Endothelial cell of umbilical vein (primary cell): ENCODE results near the gene MIER1. TPM values are rescaled to one million over a fixed set of nuclear protein-coding genes. Genes with fewer than 3 reads are reported as not detected.

Source experiments
- BruUV-seq: library from RNA; stranded (reverse); fragments of 400-500 nt; replicated peaks from 2 replicates; lab custom pipeline; 2021; lab: Mats Ljungman, UMichigan
- CTCF ChIA-PET: fragments of 300-600, 350-600 bp; sonication (Branson Sonifier 250); formaldehyde crosslinking; loops from one replicate; lab custom pipeline; 2021; ENCODE audit warnings: antibody characterized with exemption, inconsistent platforms; lab: Charles Lee
- POLR2A ChIA-PET: fragments of 300-600, 350-600 bp; sonication (Branson Sonifier 250); formaldehyde crosslinking; loops from one replicate; lab custom pipeline; 2021; ENCODE audit warnings: antibody characterized with exemption, inconsistent platforms; lab: Charles Lee
- DNase-seq: peaks from one replicate; pipeline ENCODE4 v3.0.0-alpha.2; 2011; ENCODE audit warnings: low read depth, low spot score
- FAIRE-seq: peaks from 2 replicates; lab custom pipeline; 2011; peaks lifted over from hg19 to GRCh38; lab: Jason Lieb, UNC
- H2AFZ ChIP-seq: 2 replicates; pipeline ENCODE4 v1.6.0; 2012; ENCODE audit warnings: low read depth, low read length, control low read depth, inconsistent platforms
- H3K27ac ChIP-seq: 2 replicates; pipeline ENCODE4 v1.5.1; 2011; ENCODE audit warnings: low read depth, mild to moderate bottlenecking, control low read depth, low read length, moderate library complexity; ENCODE audit not compliant: insufficient read depth
- H3K27me3 ChIP-seq, 2 experiments: 2 replicates each; pipeline versions ENCODE4 v1.6.0 to v1.6.1; 2011; ENCODE audit warnings: low read length in 2 of 2, mixed read lengths in 1 of 2; ENCODE audit not compliant: control insufficient read depth in 2 of 2, insufficient read depth in 2 of 2
- H3K36me3 ChIP-seq, 2 experiments: 2 replicates in 1 of 2; 3 replicates in 1 of 2; pipeline ENCODE4 v1.5.1; 2011; ENCODE audit warnings: low read length in 2 of 2, mild to moderate bottlenecking in 1 of 2, moderate library complexity in 1 of 2; ENCODE audit not compliant: control insufficient read depth in 2 of 2, insufficient read depth in 2 of 2; ENCODE audit errors: extremely low read depth in 1 of 2
- H3K4me1 ChIP-seq: 3 replicates; pipeline ENCODE4 v1.5.1; 2011; ENCODE audit warnings: mild to moderate bottlenecking, low read length; ENCODE audit not compliant: control insufficient read depth, insufficient read depth; ENCODE audit errors: extremely low read depth
- H3K4me2 ChIP-seq: 2 replicates; pipeline ENCODE4 v1.6.1; 2011; ENCODE audit warnings: low read length, control low read depth, mixed read lengths; ENCODE audit not compliant: insufficient read depth
- H3K4me3 ChIP-seq, 3 experiments: fragments of 200-600 bp in 1 of 3; sonication (generic), shearing (Covaris generic) in 1 of 3; replicated peaks in 1 of 3; 2 replicates each; pipeline ENCODE4 v1.5.1; 2011 to 2016; ENCODE audit warnings: control low read depth in 3 of 3, low read length in 3 of 3, mild to moderate bottlenecking in 2 of 3, inconsistent platforms in 1 of 3, low read depth in 1 of 3, moderate library complexity in 1 of 3; ENCODE audit not compliant: insufficient read depth in 1 of 3
- H3K79me2 ChIP-seq: 2 replicates; pipeline ENCODE4 v1.6.0; 2012; ENCODE audit warnings: low read length, inconsistent platforms; ENCODE audit not compliant: control insufficient read depth, insufficient read depth
- H3K9ac ChIP-seq: replicated peaks from 2 replicates; pipeline ENCODE3; 2011; ENCODE audit warnings: low read length, control low read depth; ENCODE audit not compliant: insufficient read depth; ENCODE audit errors: extremely low read depth
- H3K9me1 ChIP-seq: replicated peaks from 3 replicates; pipeline ENCODE4 v1.6.0; 2011; ENCODE audit warnings: mild to moderate bottlenecking, low read length; ENCODE audit not compliant: control insufficient read depth, insufficient read depth; ENCODE audit errors: extremely low read depth
- H3K9me3 ChIP-seq: replicated peaks from 2 replicates; pipeline ENCODE4 v1.5.1; 2012; ENCODE audit warnings: low read length, inconsistent platforms; ENCODE audit not compliant: control insufficient read depth, insufficient read depth
- H4K20me1 ChIP-seq: replicated peaks from 2 replicates; pipeline ENCODE3; 2011; ENCODE audit warnings: mild to moderate bottlenecking, low read length; ENCODE audit not compliant: control insufficient read depth, insufficient read depth; ENCODE audit errors: extremely low read depth
- CTCF ChIP-seq, 2 donors: IDR thresholded peaks; 1 replicate in 1 of 2; 2 replicates in 1 of 2; pipeline ENCODE4 v1.5.1; 2011; ENCODE audit warnings: low read length in 2 of 2, mild to moderate bottlenecking in 2 of 2, moderate library complexity in 2 of 2, control low read depth in 1 of 2, inconsistent platforms in 1 of 2, low read depth in 1 of 2; ENCODE audit not compliant: insufficient read depth in 1 of 2; ENCODE audit errors: extremely low read depth in 1 of 2
- EZH2 ChIP-seq: IDR thresholded peaks from 2 replicates; pipeline ENCODE4 v1.6.1; 2012; ENCODE audit warnings: borderline replicate concordance, low read depth, mild to moderate bottlenecking, moderate library complexity, low read length, inconsistent platforms; ENCODE audit not compliant: severe bottlenecking
- FOS ChIP-seq: IDR thresholded peaks from 2 replicates; pipeline ENCODE4 v1.6.1; 2011; ENCODE audit warnings: mild to moderate bottlenecking, low read length, moderate library complexity, borderline replicate concordance; ENCODE audit not compliant: insufficient read depth
- GATA2 ChIP-seq: IDR thresholded peaks from 2 replicates; pipeline ENCODE4 v1.7.0; 2011; ENCODE audit warnings: low read depth, mild to moderate bottlenecking, moderate library complexity, mixed read lengths, low read length; ENCODE audit not compliant: insufficient read length, insufficient read depth
- JUN ChIP-seq: IDR thresholded peaks from 2 replicates; pipeline ENCODE4 v1.6.1; 2011; ENCODE audit warnings: borderline replicate concordance, low read depth; ENCODE audit not compliant: insufficient read length, insufficient read depth
- MYC ChIP-seq: IDR thresholded peaks from one replicate; pipeline ENCODE4 v1.6.1; 2011; ENCODE audit warnings: mild to moderate bottlenecking, low read depth, low read length
- POLR2A ChIP-seq: IDR thresholded peaks from 2 replicates; pipeline ENCODE4 v1.6.1; 2012; ENCODE audit warnings: low read depth, mild to moderate bottlenecking, control low read depth, low read length
- POLR2AphosphoS5 ChIP-seq: IDR thresholded peaks from 2 replicates; pipeline ENCODE4 v1.6.1; 2012; ENCODE audit warnings: low read depth, mild to moderate bottlenecking, control low read depth, low read length, moderate library complexity; ENCODE audit not compliant: insufficient read depth
- dilution Hi-C: fragments of 300-500 bp; cut with MboI; formaldehyde crosslinking; loops from one replicate; pipeline ENCODE4 v1.15.0; 2019; ENCODE audit warnings: low sequenced_read_pairs; ENCODE audit not compliant: extremely low pct_ligation_motif_present
- intact Hi-C: fragments of 100-400 bp; cut with micrococcal nuclease; formaldehyde crosslinking; loops from one replicate; pipeline ENCODE4 v1.10.0; 2022
- polyA plus RNA-seq, 4 experiments: library from polyadenylated mRNA; depleted of rRNA in 3 of 4; stranded (reverse) in 3 of 4; unstranded in 1 of 4; fragments of >200 nt; gene quantifications; 2 replicates each; pipeline versions ENCODE4 v1.2.1 to v1.2.3, GENCODE V29; 2011 to 2012; ENCODE audit warnings: missing spikeins in 1 of 4
- total RNA-seq: library from RNA; stranded (reverse); gene quantifications from 2 replicates; pipeline ENCODE4 v1.2.3, GENCODE V29; 2021
- TF ChIP-seq, protein P1 (sequence below): IDR thresholded peaks from 2 replicates; pipeline ENCODE4 v1.6.1; 2011; ENCODE audit not compliant: insufficient read depth, insufficient read length

Gene MIER1
- total and polyA plus RNA-seq, 2 donors (not counting 3 experiments of a cell fraction or from before 2014, with no cell fraction given): 7.3 to 36.8 TPM

DNA sequence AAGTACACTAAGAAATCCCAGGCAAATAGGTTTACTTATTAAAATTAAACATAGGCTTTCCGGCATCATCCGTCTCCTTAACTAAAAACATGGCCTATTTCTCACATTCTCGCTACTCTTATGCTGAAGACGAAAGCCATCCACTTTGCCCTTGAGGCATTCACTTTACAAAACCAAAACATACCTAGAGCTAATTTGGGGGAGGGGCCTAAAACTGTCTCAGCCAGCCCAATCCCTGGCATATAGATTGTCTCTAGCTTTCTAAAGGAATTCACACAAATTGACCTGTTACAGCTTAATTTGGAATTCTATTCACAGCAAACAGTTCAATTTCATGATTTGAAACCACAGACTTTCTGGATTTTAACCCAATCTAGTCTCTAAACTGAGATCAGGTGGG is 94.3 kb downstream of the MIER1 start:
- POLR2A ChIA-PET: interaction anchor here (1.8 kb wide), 1 partner anchor 34 kb away, joined by 5 read pairs; no protein-coding TSS in a partner anchor

More for the DNA sequence above, 94.3 kb downstream of the MIER1 start:
- H3K79me2 ChIP-seq: no peaks in the 10 kb centered on the region
- H3K4me1 ChIP-seq: peaks cover 18% of the 10 kb centered on the region
- dilution Hi-C loops: no loop called here
- TF ChIP-seq FOS (no peak), JUN (no peak), CTCF (IDR thresholded peaks at IDR 0.05; ENCODE audit: extremely low read depth in 1 of 2, insufficient read depth in 1 of 2, low read depth in 1 of 2, low read length in 2 of 2) (no peak), MYC (no peak), GATA2 (no peak), POLR2AphosphoS5 (no peak), POLR2A (no peak), EZH2 (no peak)
- TF ChIP-seq, protein P1, sequence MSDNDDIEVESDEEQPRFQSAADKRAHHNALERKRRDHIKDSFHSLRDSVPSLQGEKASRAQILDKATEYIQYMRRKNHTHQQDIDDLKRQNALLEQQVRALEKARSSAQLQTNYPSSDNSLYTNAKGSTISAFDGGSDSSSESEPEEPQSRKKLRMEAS: no peak
- no peaks in the 10 kb centered on the region for H4K20me1 ChIP-seq
- DNase-seq (no peak), FAIRE-seq (no peak)
- no peak overlapping the region for H2AFZ ChIP-seq
- peak overlapping the region; percentile 59 for H3K27ac ChIP-seq
- intact Hi-C loops: no loop called here
- H3K9me1 ChIP-seq: no peaks in the 10 kb centered on the region
- no peaks in the 10 kb centered on the region for H3K9me3 ChIP-seq
- H3K9ac ChIP-seq: no peak overlapping the region
- peaks cover 0 to 3% of the 10 kb centered on the region in 2 experiments for H3K36me3 ChIP-seq
- BruUV-seq: TSS peak; percentile 81
- H3K4me2 ChIP-seq: no peak overlapping the region
- CTCF ChIA-PET: interaction anchor here (1.1 to 4.1 kb wide), 5 partner anchors 8 to 130 kb away, joined by 3 to 23 read pairs (median 10); partner anchors contain the start of gene SLC35D1
- H3K4me3 ChIP-seq: no peak overlapping the region
- H3K27me3 ChIP-seq: no peaks in the 10 kb centered on the region
